OCI-LY3 (cell line): Measurements from ENCODE around the gene C9orf50.

Source experiments
- H2AFZ ChIP-seq: fragments of 200-600, 300-600 bp; shearing (Covaris generic); 2 replicates; pipeline ENCODE4 v1.6.0; 2014; ENCODE audit warnings: antibody characterized with exemption, low read depth, low read length
- H3K27ac ChIP-seq: fragments of 200-600, 300-600 bp; sonication (generic); 2 replicates; pipeline ENCODE4 v1.5.1; 2014; ENCODE audit warnings: mild to moderate bottlenecking, low read length, moderate library complexity, mixed read lengths
- H3K27me3 ChIP-seq: fragments of 200-600, 300-600 bp; sonication (generic); 2 replicates; pipeline ENCODE4 v1.6.1; 2014; ENCODE audit warnings: low read depth, low read length, mixed read lengths
- H3K36me3 ChIP-seq: fragments of 200-600, 300-600 bp; sonication (generic); replicated peaks from 2 replicates; pipeline ENCODE3; 2014; ENCODE audit warnings: low read depth, low read length, mixed read lengths
- H3K4me1 ChIP-seq: fragments of 300-600, 200-600 bp; sonication (generic); 2 replicates; pipeline ENCODE4 v1.6.1; 2014; ENCODE audit warnings: low read length, mixed read lengths
- H3K4me2 ChIP-seq: fragments of 200-600, 300-600 bp; sonication (generic); 2 replicates; pipeline ENCODE4 v1.6.1; 2014; ENCODE audit warnings: low read length, mixed read lengths
- H3K4me3 ChIP-seq: fragments of 300-600, 200-600 bp; sonication (generic); 2 replicates; pipeline ENCODE4 v1.5.1; 2014; ENCODE audit warnings: antibody characterized with exemption, mild to moderate bottlenecking, low read length, moderate library complexity
- H3K79me2 ChIP-seq: fragments of 300-600, 200-600 bp; shearing (Covaris generic); 2 replicates; pipeline ENCODE4 v1.6.1; 2014; ENCODE audit warnings: mild to moderate bottlenecking, low read length, mixed read lengths
- H3K9ac ChIP-seq: fragments of 300-600, 200-600 bp; shearing (Covaris generic); 2 replicates; pipeline ENCODE4 v1.6.0; 2014; ENCODE audit warnings: mild to moderate bottlenecking, low read length, moderate library complexity
- H3K9me3 ChIP-seq: fragments of 200-600, 300-600 bp; shearing (Covaris generic); 2 replicates; pipeline ENCODE4 v1.6.1; 2014; ENCODE audit warnings: low read length, mixed read lengths; ENCODE audit not compliant: insufficient read depth
- H4K20me1 ChIP-seq: fragments of 200-600, 300-600 bp; sonication (generic); 2 replicates; pipeline ENCODE4 v1.6.1; 2016; ENCODE audit warnings: low read length, mixed read lengths; ENCODE audit not compliant: insufficient read depth
- CTCF ChIP-seq: fragments of 200-600, 300-600 bp; sonication (generic); IDR thresholded peaks from 2 replicates; pipeline ENCODE4 v1.5.1; 2014; ENCODE audit warnings: antibody characterized with exemption, low read length, low read depth
- EZH2phosphoT487 ChIP-seq: fragments of 200-600 bp; shearing (Covaris generic); IDR thresholded peaks from 2 replicates; pipeline ENCODE4 v1.6.1; 2018; ENCODE audit warnings: antibody characterized with exemption, mixed run types, low read depth

The C9orf50 gene

DNA sequence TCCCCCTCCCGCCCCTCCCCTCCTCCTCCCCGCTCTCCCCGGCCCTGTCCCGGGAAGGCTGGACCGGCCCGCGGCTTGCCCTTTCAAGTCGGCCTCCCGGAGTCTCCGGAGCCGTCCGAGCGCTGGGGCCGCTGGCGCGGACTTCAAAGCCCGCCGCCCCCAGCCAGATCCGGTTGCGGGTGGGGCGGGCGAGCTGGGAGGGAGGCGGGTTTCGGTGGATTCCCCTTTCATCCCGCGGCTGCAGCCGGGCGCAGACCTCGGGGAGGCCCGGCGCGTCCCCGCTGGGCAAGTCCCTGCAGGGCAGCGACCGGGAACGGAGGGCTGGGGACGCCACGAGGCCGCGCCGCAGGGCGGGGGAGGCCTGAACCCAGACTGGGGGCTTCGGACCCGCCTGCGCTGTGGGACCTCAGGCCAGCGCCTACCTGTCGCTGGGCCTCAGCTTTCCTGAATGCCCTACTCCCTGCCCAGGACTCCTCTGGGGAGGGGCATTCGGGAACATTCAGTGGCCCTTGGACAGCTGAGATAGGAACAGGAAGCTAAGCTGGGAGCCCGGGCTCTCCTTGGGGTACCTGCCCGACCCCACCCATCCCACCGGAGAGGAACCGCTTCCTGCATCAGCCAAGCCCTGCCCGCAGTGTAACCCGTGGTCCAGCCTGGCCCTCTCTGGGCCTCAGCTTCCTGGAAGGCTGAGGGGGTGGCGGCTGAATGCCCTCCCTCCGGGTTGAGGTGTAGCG, 23.4 kb downstream of the C9orf50 start:
- H3K9ac ChIP-seq = no peak overlapping the region
- no peak overlapping the region for H3K4me2 ChIP-seq
- H4K20me1 ChIP-seq = no peaks in the 10 kb centered on the region
- no peaks in the 10 kb centered on the region for H3K79me2 ChIP-seq
- H3K36me3 ChIP-seq = no peaks in the 10 kb centered on the region
- TF ChIP-seq CTCF (no peak), EZH2phosphoT487 (no peak)
- peaks cover 15% of the 10 kb centered on the region; the same call in 1 of the 2 replicates for H3K27me3 ChIP-seq
- H3K4me3 ChIP-seq = no peak overlapping the region
- no peak overlapping the region for H3K27ac ChIP-seq
- H3K9me3 ChIP-seq = no peaks in the 10 kb centered on the region
- no peak overlapping the region for H2AFZ ChIP-seq
- peaks cover 18% of the 10 kb centered on the region for H3K4me1 ChIP-seq

DNA sequence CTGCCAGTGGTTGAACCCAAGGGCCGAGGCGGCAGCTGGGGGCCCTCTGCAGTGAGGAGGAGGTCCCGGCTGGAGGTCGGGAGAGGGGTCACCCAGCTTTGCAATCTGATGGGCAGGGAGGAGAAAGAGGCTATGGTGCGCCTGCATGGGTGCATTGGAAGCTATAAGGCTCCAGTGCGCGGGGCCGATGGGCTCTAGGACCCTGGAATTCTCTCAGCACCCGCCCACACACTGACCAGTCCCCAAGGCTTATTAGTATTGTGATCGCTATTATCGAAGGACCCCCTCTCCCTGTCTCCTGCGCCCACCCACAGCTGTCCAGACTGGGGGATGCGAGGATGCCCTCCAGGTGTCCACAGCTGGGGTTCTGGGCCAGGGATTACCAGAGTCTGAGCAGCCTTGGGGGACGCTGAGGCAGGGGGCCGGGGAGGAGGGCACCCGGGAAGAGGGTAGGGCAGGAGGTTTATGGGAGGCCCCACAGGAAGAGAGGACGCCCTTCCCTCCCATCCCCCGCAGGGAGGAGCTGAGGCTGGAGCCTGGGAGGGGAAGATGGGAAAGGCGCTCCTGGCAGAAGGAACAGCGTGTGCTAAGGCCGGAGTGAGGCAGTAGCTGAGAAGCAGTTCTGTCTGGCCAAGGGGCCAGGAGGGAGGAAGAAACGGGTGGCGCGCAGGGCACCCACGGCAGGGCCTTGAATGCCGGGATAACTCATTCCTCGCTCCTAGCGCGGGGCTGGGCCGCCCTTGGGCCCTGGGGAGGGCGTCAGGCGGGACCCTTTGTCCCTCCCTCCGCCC, 24.2 kb downstream of the C9orf50 start:
- Histone ChIP-seq H3K4me1 (peaks cover 14% of the 10 kb centered on the region), H4K20me1 (no peaks in the 10 kb centered on the region), H3K9me3 (no peaks in the 10 kb centered on the region), H3K4me3 (no peak overlapping the region), H3K27me3 (peaks cover 15% of the 10 kb centered on the region; the same call in 1 of the 2 replicates), H3K4me2 (no peak overlapping the region), H2AFZ (no peak overlapping the region), H3K36me3 (no peaks in the 10 kb centered on the region), H3K79me2 (no peaks in the 10 kb centered on the region), H3K27ac (no peak overlapping the region), H3K9ac (no peak overlapping the region)
- TF ChIP-seq CTCF (no peak), EZH2phosphoT487 (no peak)

- no peaks in the 10 kb centered on the region for H3K9me3 ChIP-seq
- TF ChIP-seq CTCF (no peak), EZH2phosphoT487 (no peak)
- H3K4me2 ChIP-seq = no peak overlapping the region
- peaks cover 14% of the 10 kb centered on the region for H3K4me1 ChIP-seq
- H4K20me1 ChIP-seq = no peaks in the 10 kb centered on the region
- H3K27ac ChIP-seq = no peak overlapping the region
- H3K4me3 ChIP-seq = no peak overlapping the region
- H3K27me3 ChIP-seq = peaks cover 15% of the 10 kb centered on the region; the same call in 1 of the 2 replicates
- no peak overlapping the region for H3K9ac ChIP-seq
- no peak overlapping the region for H2AFZ ChIP-seq
- H3K36me3 ChIP-seq = no peaks in the 10 kb centered on the region
- H3K79me2 ChIP-seq = no peaks in the 10 kb centered on the region
Measured at GRCh38 chr9:129595903-129596540, 24.9 kb downstream of the C9orf50 start.

DNA sequence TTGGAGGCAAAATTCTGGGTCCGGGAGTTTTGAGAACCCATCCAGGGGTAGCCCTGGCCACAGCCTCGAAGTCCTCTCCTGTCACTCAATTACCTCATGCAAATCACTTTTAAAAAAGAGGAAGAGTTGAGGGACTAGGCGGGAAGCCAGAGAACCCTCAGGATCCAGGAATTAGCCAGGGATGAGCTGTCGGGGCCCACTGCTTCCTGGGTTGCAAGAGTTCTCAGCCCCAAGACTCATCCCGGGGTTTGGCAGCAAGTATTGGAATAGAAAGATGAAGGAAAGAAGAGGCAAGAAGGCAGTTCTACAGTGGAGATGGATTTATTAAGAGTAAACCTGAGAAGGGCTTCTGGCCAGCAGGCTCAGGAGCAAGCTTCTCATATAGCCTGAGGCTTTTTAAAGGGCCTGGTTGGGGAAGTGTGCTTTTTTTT, 25.6 kb downstream of the C9orf50 start:
- Histone ChIP-seq H3K79me2 (no peaks in the 10 kb centered on the region), H4K20me1 (no peaks in the 10 kb centered on the region), H3K27ac (no peak overlapping the region), H3K4me3 (no peak overlapping the region), H3K9ac (no peak overlapping the region), H3K36me3 (no peaks in the 10 kb centered on the region), H3K4me1 (peaks cover 14% of the 10 kb centered on the region), H3K9me3 (no peaks in the 10 kb centered on the region), H2AFZ (no peak overlapping the region), H3K27me3 (peaks cover 15% of the 10 kb centered on the region; the same call in 1 of the 2 replicates), H3K4me2 (no peak overlapping the region)
- TF ChIP-seq EZH2phosphoT487 = no peak
- TF ChIP-seq CTCF = no peak
